ENCODE results near the gene CADM1.

DNA sequence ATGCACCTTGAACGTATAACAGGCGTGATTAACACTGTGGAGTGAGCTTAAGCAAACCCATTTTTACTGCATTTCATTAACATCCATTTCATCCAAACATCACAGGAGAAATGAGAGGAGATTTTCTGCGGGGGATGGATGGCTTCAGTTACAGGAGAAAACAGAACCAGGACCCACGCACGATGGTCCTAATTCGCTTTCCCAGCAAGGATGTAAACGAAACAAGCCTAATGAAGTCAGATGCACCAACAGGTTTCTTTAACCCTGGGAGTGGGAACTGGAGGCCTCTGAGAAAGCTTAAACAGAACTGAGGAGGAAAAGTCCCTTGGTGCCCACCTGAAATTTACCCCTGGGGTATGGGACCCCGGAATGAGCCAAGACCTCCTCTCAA is 2.7 kb downstream of the CADM1 start:
- TF ChIP-seq EZH2 (IDR thresholded peaks at IDR 0.05; ENCODE audit: low read length, unreplicated experiment) (no peak), CTCF (conservative IDR thresholded peaks at IDR 0.05; ENCODE audit: low read depth, low read length) (no peak)
